Measurements from ENCODE around the gene SLAMF6.

GRCh38 chr1:160521554-160521953 lies 1.5 kb downstream of the SLAMF6 start:
- TF ChIP-seq YY1 (IDR thresholded peaks at IDR 0.05) (no peak), CTCF (IDR thresholded peaks at IDR 0.05; ENCODE audit: low read depth, low read length, missing input control) (no peak), JUND (IDR thresholded peaks at IDR 0.05) (no peak), GABPA (IDR thresholded peaks at IDR 0.05 in 1 of 2, conservative IDR thresholded peaks at IDR 0.05 in 1 of 2) (no peak), HNF4G (IDR thresholded peaks at IDR 0.05) (no peak), EGR1 (IDR thresholded peaks at IDR 0.05; ENCODE audit: low read depth in 2 of 2) (no peak), REST (IDR thresholded peaks at IDR 0.05) (no peak), ATF3 (IDR thresholded peaks at IDR 0.05) (no peak)

Data from liver (tissue), 3 donors.